ENCODE data around the gene SYPL2. TPM values are rescaled to one million over a fixed set of nuclear protein-coding genes. Genes with fewer than 3 reads are reported as not detected.

SYPL2 gene
- total RNA-seq, 4 donors from 2014 or later = 0.48 to 5.9 (median 2.3) TPM

- H3K4me3 ChIP-seq = no peak overlapping the region
- H3K27me3 ChIP-seq = no peaks in the 10 kb centered on the region
- no peaks in the 10 kb centered on the region for H3K9me3 ChIP-seq
- TF ChIP-seq POLR2A (IDR thresholded peaks at IDR 0.05) (no peak), CTCF (IDR thresholded peaks at IDR 0.05) (peak; percentile 60 to 85 (median 73))
- H3K4me1 ChIP-seq = peaks cover 0 to under 1% of the 10 kb centered on the region in 2 donors
- intact Hi-C loops (cut with DNase I; ENCODE audit: low total_unique reads) = loop anchor here (2.0 kb wide), 1 partner anchor 43 kb away; no protein-coding TSS in a partner anchor
- H3K36me3 ChIP-seq = no peaks in the 10 kb centered on the region
- DNase-seq = peak; percentile 70 to 71
- no peak overlapping the region for H3K27ac ChIP-seq
Measured at GRCh38 chr1:109490029-109490933, 23.9 kb downstream of the SYPL2 start.

GRCh38 chr1:109490934-109491302, 24.6 kb downstream of the SYPL2 start:
- no peaks in the 10 kb centered on the region for H3K9me3 ChIP-seq
- H3K27me3 ChIP-seq = no peaks in the 10 kb centered on the region
- TF ChIP-seq POLR2A (IDR thresholded peaks at IDR 0.05) (no peak), CTCF (IDR thresholded peaks at IDR 0.05) (no peak)
- H3K36me3 ChIP-seq = no peaks in the 10 kb centered on the region
- no peak overlapping the region for H3K27ac ChIP-seq
- H3K4me1 ChIP-seq = no peaks in the 10 kb centered on the region
- no peak overlapping the region for H3K4me3 ChIP-seq
- DNase-seq = no peak
- intact Hi-C loops (cut with DNase I; ENCODE audit: low total_unique reads) = loop anchor here (2.0 kb wide), 1 partner anchor 42 kb away; no protein-coding TSS in a partner anchor

GRCh38 chr1:109491372-109491771, 25.0 kb downstream of the SYPL2 start:
- intact Hi-C loops (cut with DNase I; ENCODE audit: low total_unique reads) = loop anchor here (2.0 kb wide), 1 partner anchor 41 kb away; no protein-coding TSS in a partner anchor
- no peaks in the 10 kb centered on the region for H3K4me1 ChIP-seq
- H3K9me3 ChIP-seq = no peaks in the 10 kb centered on the region
- no peak for DNase-seq
- H3K4me3 ChIP-seq = no peak overlapping the region
- H3K36me3 ChIP-seq = no peaks in the 10 kb centered on the region
- no peak for TF ChIP-seq CTCF (IDR thresholded peaks at IDR 0.05)
- no peak for TF ChIP-seq POLR2A (IDR thresholded peaks at IDR 0.05)
- H3K27ac ChIP-seq = no peak overlapping the region
- no peaks in the 10 kb centered on the region for H3K27me3 ChIP-seq

GRCh38 chr1:109492779-109493178, 26.4 kb downstream of the SYPL2 start:
- Histone ChIP-seq H3K9me3 (no peaks in the 10 kb centered on the region), H3K27ac (no peak overlapping the region), H3K36me3 (no peaks in the 10 kb centered on the region), H3K4me1 (no peaks in the 10 kb centered on the region), H3K27me3 (no peaks in the 10 kb centered on the region), H3K4me3 (no peak overlapping the region)
- DNase-seq = no peak
- TF ChIP-seq POLR2A (IDR thresholded peaks at IDR 0.05) (no peak), CTCF (IDR thresholded peaks at IDR 0.05) (no peak)
- intact Hi-C loops (cut with DNase I; ENCODE audit: low total_unique reads) = no loop called here

GRCh38 chr1:109493227-109493626, 26.9 kb downstream of the SYPL2 start:
- H3K27me3 ChIP-seq = no peaks in the 10 kb centered on the region
- no peak overlapping the region for H3K4me3 ChIP-seq
- H3K4me1 ChIP-seq = peaks cover 0 to 4% of the 10 kb centered on the region in 2 donors
- TF ChIP-seq CTCF (IDR thresholded peaks at IDR 0.05) = no peak
- TF ChIP-seq POLR2A (IDR thresholded peaks at IDR 0.05) = no peak
- no peak for DNase-seq
- H3K9me3 ChIP-seq = no peaks in the 10 kb centered on the region
- intact Hi-C loops (cut with DNase I; ENCODE audit: low total_unique reads) = no loop called here
- H3K36me3 ChIP-seq = no peaks in the 10 kb centered on the region
- peak overlapping the region; percentile 75 to 78 for H3K27ac ChIP-seq

All from uterus (tissue), 4 donors.